Midbrain (tissue), 1 donor: ENCODE results near the gene ST3GAL4.
"Not testable (repeated sequence)": the region's sequence is repeated elsewhere in the genome, so short reads cannot be mapped to it uniquely, and the experiment has no call there.

Experiments used
- DNase-seq: peaks from one replicate; lab custom pipeline; 2025; lab: John Stamatoyannopoulos, UW

Gene ST3GAL4

DNA sequence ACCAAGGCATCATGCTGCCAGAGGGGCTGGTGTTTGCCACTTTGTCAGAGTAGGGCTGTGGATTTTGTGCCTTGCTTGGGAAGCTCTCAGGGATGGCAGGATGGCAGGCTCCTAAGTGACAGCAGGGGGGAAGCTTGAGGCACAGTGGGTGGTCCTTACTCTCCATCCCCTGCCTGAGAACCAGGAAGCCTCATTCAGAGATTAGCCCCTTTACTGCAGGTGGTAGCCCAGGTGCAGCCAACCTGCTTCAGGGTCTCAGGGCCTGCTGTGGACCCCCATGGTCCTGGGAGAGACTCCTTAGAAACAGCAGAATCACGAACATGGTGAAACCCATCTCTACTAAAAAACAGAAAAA lies 8.9 kb upstream of the ST3GAL4 start:
- no peak for DNase-seq

DNA sequence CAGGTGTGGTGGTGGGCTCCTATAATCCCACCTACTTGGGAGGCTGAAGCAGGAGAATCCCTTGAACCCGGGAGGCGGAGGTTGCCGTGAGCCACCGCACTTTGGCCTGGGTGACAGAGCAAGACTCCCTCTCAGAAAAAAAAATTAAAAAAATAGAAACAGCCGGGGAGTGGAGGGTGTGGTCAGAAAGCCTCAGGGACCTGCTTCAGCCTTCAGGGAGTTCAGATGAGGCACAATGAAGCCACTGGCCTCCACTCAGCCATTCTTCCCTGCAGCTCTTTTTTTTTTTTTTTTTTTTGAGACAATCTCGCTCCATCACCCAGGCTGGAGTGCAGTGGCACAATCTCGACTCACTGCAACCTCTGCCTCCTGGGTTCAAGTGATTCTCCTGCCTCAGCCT lies 8.5 kb upstream of the ST3GAL4 start:
- not testable (repeated sequence) for DNase-seq

DNA sequence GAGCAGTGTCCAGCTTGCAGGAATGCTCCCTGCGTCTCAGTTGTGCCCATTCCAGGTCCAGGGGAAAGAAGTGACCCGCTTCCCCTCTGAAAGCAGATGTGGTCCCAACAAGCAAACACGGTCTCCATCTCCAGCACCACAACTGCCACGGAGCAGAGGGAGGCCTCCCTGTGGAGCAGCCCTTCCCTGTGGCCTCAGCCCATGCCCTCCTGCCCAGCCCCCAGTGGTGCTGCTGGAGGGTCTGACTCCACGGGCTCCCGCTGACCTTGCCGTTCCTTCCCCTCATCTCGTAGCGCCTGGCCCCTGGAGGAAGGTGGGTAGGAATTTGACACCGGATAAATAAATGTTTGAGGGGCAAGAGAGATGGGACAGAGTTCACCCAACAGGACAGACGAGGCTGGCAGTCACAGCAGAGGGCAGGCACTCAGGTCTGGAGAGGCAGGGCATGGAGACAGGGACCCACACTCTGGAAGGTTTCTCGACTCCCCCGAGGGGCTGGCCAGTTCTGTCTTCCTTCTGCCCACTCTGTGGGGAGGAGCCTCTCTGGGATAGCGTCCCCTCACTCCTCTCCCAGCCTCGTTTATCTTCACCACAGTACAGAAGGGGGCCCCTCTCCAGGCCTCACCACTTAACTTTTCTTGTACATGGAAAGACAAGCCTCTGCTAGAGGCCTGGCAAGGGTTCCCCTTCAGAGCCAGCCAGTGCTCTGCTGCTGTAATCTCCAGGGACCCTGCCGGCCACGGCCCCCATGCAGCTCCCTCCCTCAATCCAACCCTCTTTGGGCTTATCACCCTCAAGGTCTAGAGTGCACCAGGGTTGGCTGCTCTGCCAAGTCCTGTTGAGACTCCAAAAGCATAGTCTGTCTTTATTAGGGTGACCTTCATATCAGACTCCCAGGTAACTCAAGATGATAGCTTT lies 7.5 kb upstream of the ST3GAL4 start:
- no peak for DNase-seq

DNA sequence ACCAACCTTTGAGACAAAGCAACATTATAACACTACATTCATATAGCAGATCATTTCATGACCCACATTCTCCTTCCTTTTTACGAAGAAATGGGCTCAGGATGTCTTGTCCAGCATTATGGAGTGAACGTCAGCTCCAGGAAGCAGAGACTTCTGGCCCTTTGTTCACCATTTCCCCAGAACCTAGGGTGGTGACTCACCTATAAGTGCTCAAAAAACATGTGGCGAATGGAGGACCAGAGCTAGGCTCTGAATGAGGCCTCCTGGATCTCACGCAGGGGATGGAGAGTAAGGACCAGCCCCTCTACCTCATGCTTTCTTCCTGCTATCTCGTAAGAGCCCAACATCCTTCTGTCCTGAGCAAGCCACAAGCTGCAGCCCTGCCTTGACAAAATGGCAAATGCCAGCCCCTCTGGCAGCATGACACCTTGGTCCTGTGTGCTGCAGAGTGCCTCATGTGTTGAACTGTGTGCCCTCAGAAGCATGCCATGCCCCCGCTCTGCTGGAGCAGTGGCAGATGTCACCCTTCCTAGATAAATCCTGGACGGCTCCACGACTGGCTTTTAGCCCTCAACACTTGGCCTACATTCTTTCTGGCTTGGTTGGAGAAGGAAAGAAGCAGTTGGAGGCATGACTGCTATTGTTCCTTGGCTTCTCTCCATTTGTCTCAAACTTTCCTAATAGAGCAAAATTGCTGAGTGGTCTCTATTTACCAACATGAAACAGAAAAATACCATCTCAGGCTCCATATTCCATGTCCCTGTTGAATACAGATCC lies 6.5 kb upstream of the ST3GAL4 start:
- DNase-seq = no peak

DNA sequence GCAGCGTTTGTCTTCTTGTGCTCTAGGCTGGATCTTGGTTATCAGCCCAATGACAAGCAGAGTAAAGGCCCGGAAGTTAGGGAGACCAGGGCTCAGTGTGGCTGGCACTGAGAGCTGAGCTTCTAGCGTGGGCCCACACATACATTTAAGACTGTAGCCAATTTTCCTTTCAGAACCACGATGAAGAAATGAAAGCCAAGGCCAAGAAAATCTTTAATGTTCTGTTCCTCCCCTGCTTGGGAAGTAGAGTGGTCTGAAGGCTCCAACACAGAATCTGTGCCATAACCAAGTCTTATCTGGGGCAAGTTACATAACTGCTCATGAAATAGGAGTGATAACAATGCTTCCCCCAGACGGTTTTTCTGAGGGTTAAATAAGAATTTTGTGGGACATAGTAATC lies 4.7 kb upstream of the ST3GAL4 start:
- no peak for DNase-seq

DNA sequence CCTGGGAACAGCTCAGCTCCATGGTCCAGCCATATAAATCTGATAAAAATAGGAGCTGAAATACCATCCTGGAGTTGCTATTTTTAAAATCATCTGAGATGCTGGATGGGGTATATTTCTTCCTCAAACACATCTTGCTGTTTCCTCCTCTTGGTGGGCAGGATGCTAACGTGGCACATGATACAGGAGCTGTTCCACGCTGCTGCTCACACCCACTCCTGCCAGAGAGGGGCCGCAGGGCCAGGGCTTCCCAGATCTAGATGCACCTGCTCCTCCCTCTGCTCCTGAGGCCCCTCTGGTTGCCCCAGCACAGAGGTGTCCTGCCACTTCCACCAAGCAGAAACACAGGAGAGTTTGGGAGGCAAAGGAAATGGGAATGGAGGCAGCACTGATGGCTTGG lies 3.3 kb upstream of the ST3GAL4 start:
- DNase-seq = no peak

DNA sequence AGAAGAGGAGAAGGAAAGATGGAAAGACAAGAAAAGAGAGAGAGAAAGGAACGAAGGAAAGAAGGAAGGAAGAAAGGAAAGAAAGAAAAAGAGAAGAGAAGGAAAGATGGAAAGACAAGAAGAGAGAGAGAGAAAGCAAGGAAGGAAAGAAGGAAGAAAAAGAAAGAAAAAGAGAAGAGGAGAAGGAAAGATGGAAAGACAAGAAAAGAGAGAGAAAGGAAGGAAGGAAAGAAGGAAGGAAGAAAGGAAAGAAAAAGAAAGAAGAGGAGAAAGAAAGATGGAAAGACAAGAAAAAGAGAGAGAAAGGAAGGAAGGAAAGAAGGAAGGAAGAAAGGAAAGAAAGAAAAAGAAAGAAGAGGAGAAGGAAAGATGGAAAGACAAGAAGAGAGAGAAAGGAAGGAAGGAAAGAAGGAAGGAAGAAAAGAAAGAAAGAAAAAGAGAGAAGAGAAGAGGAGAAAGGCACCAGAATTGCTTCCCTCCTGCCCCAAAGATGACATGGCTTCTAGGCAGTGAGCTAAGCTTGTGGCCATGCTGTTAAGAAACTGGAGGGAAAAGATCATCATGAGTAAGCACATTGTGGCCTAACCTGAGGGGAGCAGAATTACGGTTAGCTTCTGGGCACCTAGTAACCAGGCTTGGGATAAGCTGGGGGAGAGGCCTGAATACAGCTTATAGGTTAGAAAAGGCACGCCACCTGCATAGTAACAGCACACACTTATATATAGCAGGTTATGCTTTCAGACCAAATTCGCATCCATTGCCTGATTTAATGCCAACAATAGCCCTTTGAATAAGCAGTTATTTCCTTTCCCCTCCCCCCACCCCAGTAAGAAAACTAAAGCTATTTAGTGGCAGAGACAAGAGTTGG lies 2.3 kb upstream of the ST3GAL4 start:
- DNase-seq = no peak

DNA sequence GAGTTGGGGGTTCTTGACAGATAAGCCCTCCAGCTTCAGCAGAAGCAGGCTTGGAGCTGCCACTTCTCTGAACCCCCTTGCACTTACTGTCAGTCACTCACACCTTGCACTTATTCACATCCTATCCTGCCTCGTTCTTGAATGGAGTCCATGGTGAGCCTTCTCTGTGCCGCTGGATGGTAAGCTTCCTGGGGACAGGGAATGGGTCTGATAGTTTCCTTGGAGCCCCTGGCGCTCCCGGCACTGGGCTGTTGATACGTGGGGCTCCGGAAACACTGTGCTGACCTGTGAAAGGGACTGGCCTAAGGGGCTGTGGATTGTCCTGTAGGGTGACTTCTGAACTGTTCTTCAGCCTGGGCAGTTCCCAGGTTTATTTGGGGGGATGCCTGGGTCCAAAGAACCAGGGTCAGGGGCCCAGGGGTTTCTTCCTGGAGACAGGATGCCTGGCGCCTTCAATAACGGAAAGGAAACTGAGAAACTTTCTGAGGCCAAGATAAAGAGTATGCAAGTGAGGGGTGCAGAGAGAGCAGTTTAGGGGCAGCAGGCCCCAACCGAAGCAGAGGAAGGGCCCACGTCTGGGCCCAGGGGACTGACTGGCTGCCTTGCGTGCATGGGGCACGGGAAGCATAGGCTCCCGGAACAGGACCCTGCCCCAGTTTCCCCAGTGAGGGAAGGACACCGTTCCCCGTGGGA lies 709 bp upstream of the ST3GAL4 start:
- DNase-seq = no peak

DNA sequence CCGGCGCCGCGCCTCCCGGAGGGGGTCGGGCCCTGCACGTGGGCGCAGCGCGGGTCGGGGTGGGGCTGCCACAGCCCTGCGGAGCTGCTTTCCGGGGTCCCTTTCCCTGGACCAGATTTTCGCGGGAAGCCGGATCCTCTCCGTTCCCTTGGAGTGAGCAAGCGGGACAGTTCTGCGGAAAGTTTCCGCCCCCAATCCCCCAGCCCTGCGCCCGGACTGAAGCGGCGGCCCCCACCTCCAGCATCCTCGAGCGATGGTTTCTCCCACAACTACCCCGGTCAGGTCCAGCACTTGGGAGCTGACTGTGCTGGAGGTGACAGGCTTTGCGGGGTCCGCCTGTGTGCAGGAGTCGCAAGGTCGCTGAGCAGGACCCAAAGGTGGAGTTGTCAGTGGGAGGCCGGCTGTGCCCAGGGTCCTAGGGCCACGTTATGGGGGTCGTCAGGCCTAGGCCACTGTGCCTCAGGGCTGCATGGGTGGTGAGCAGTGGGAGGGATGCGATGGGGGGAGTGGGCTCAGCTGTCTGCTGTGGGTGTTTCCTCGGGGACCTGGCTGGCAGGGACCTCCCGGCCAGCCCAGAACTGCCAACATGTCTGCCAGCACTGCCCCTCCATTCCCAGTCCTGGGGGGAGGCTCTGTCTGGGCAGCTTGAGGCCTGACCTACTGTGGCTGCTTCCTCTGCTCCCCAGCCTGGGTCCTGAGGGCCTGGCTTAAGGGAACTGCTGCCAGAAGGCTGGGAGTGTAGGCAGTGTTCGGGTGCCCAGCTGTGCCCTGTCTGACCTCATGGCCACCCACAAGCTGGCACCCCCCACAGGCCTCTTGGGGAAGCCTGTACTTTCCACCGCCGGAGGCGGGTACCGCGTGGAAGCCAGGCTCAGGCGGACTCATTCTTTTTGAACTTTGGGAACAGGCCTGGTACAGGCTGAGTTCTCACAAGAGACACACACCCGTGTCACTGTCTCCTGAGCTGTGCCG lies 726 bp downstream of the ST3GAL4 start:
- peak; percentile 72 for DNase-seq

DNA sequence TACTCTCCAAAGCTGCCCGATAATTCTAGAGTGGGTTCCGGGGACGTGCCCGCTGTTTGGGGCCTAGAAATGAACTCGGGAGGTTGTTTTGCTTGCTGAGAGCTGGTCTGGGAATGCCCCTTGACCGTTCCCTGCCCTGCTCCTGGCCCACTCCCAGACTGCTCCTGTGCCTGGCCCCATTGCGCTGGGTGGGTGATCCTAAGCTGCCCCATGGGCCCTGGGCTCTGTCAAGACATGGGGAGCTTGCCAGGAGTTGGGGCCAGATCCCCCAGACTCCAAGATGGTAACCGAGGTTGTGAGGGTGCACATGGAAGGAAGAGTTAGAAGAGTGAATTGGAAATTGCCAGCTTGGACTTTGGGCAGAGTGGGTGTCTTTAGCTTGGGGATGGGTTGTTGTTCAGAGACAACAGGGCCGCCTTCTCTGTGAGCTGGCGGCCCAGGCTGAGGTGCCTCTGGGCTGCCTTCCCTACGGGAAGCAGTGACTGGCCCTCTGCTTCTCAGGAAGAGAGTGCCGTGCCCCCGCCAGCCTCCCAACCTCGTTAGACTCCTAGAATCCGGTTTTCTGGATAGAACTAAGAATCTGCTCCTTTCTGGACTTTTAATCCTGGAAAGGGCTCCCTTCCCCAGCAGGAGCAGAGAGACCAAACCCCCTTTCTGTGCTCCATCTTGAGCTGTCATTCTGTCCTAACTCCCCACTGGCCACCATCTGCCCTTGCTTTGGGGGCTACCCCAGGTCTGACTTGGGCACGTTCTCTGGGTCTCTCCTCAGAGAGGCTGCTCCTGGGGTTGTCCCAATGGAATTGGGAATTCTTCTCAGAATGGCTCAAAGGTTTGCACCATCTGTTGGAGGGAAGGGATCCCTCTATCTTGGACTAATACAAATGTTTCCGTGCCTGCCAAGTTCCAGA lies 1.8 kb downstream of the ST3GAL4 start:
- DNase-seq = no peak

DNA sequence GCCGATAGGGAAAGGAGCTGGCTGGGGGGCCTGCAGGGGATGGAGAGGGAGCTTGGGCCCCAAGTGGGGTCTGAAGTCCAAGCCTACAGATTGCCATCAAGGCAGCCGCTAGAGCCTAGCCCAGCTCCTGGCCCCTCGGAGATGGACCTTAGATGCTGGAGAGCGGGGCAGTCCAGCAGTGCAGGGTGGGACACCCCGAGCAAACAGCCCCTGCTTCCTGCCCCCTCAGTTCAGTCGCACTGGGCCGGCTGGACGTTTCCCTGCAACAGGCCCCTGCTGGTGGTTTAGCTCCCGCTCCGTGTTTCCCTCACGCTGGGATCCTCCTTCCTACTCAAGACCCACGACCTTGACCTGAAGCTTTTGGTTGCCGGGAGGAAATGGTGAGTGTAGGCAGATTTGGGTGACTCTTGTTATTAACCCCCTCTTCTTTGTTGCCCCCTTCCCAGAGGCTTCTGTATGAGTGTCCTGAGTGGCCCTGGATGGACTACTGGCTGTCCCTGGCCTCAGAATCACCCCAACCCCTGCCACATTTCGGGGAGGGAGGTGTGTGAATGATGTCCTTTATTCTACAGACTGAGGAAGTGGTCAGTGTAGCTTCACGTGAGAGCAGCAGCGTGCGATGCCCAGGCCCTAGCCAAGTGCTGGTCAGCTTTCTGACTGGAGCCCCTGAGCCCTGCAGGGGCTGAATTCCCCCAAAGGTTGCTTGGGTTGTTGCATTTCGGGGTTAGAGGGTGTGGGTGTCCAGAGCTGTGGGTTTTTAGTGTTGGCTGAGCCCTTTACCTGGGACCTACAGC lies 2.7 kb downstream of the ST3GAL4 start:
- DNase-seq = no peak

DNA sequence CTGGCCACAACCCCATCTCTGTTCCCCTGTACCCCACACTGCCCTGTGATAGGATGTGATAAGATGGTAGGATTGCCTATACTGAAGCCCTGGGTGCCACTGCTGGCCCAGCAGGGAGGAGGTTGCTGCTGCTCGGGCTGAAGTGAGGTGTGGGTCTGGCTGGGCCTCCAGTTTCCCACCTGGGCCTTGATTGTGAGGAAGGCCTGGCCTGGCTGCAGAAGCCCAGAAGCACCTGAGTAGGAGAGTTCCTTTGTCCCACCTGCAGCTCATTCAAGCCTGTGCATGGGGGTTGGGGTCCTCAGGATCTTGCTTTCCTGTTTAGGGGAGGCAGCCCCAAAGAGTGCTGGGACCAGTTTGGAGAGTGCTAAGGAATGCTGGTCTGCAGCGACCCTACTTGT lies 3.3 kb downstream of the ST3GAL4 start:
- no peak for DNase-seq

DNA sequence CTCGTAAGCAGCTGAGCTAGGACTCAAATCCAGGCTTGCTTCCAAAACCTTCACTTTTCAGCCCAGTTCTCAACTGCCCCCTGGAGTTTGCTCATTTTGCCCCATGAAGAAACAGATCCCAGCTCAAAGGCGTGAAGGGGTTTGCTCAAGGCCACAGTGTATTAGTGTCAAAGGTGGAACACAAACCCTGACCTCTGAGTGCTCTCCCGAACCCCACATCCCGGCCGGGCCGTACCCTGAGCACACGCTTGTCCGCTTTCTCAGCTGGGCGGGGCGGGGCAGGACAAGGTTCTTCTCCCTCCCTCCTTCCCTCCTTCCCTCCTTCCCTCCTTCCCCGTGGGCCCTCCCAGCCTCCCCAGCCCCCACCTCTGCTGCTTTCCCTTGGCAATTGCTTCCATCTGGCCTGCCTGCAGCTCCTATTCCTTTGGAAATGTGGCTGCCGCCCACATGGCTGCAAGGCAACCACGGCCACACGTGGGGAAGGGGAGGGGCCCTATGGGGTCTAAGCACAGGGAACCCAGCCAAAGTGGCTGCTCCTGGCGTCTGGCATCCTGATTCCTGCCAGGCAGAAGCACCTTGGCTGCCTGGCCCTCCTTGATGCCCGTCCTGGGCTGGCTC lies 4.1 kb downstream of the ST3GAL4 start:
- DNase-seq = peak; percentile 51

DNA sequence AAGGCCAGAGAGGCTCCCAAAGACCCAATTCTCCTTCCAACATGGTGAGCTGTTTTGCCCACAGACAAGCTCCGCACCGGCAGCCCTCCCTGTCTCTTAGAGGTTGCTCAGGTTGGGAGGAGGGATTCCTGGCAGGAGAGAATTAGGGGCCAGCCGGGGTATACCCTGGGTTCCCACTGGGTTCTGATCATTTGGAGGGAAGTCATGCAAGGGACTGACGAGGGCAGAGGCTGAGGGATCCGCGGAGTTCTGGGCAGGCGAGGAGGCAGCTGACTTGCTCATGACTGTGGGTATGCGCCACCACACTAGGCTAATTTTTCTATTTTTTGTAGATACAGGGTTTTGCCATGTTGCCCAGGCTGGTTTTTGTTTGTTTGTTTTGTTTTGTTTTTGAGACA lies 4.6 kb downstream of the ST3GAL4 start:
- DNase-seq = peak; percentile 22

DNA sequence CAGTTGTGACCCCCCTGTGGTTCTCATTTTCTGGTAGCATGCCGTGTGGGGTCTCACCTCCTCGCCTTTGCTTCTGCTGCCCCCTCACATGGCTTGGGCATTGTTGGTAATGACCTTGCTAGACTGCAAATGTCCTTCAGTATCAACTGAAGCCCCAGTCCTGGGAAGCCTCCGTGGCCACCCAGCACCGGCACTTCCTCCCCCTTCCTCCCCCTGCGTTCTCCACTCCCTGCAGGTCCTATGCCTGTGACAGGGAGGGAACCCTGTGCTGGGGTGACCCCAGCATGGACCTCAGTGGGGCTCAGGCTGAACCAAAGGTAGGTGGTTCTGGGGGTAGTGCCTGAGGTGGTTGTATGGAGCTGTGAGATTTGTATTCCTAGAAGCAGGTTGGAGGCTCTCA lies 5.9 kb downstream of the ST3GAL4 start:
- no peak for DNase-seq

DNA sequence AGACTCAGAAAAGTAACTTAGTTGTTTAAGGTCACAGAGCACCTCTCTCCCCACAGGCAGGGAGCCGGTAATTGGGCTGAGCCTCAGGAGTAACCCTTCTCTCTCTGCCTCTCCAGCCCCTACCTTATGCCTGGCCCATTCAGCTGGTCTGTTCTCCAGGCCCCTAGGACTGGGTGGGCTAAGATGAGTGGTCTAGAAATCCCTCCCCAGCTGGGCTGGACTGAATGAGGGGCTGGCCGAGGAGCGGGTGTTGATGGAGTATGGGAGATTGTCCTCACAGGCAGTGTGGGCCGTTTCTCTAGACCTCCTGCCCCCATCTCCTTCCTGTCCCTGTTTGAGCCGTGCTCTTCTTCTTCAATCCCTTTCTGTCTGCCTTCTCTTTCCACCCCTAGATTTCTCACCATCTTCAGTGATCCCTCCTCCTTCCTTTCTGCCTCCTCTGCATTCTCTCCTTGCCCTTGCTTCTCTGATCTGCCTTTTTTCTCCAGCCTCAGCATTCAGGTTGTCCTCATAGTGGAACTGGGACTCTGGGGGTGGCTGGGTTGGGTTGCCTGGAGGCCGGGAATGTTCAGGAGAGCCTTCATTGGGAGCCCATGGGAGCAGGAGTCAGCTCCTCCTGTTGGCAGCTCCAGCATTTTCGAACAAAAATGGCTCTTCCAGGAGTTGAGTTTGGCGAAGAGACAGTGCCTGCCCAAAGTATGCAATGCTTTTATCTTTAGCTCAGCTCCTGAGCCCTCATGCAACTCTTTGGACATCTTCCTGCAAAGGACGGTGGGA lies 7.6 kb downstream of the ST3GAL4 start:
- no peak for DNase-seq

DNA sequence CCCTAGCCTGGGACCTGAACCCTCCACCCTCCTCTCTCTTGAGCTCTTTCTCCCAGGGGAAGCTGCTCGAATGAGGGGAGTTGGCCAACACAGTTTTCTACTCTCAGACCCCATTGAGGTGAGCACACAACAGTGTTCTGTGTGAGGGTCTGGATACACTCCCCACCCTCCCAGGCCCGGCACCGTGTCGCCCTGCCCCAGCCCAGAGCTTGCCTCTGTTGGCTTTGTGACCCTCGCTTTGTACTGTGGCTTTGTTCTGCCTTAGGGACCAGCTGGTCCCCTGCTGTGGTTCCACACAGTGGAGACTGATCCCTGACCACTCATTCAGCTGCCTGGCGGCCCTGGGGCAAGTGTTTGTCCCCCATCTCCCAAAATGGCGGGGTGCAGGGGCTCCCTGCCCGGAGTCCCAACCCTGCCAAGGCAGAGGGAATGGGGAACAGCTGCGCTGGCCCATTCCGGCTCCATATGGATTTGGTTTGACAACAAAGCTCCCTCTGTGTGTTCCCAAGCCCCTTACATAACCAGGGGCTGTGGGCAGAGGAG lies 8.3 kb downstream of the ST3GAL4 start:
- DNase-seq = peak; percentile 74
